Ishikawa (cell line): ENCODE results near the gene NRG3.

Source experiments
- CEBPB ChIP-seq: IDR thresholded peaks from 2 replicates; pipeline ENCODE4 v1.6.1; 2012
- CREB1 ChIP-seq: IDR thresholded peaks from 2 replicates; pipeline ENCODE4 v1.6.1; 2012; ENCODE audit warnings: low read depth
- EGR1 ChIP-seq: IDR thresholded peaks from 2 replicates; pipeline ENCODE4 v1.6.1; 2012
- EP300 ChIP-seq: IDR thresholded peaks from 2 replicates; pipeline ENCODE4 v1.6.1; 2012; ENCODE audit warnings: borderline replicate concordance
- FOXM1 ChIP-seq: IDR thresholded peaks from 2 replicates; pipeline ENCODE4 v1.6.1; 2012; ENCODE audit warnings: low read depth, borderline replicate concordance
- NFIC ChIP-seq: IDR thresholded peaks from 2 replicates; pipeline ENCODE4 v1.6.1; 2012
- RAD21 ChIP-seq: IDR thresholded peaks from 2 replicates; pipeline ENCODE4 v1.6.1; 2012; ENCODE audit warnings: low read depth
- REST ChIP-seq: IDR thresholded peaks from 2 replicates; pipeline ENCODE4 v1.6.1; 2012; ENCODE audit warnings: low read depth, mild to moderate bottlenecking
- TAF1 ChIP-seq: IDR thresholded peaks from 2 replicates; pipeline ENCODE4 v1.6.1; 2012; ENCODE audit warnings: low read depth, mild to moderate bottlenecking
- TCF12 ChIP-seq: IDR thresholded peaks from 2 replicates; pipeline ENCODE4 v1.6.1; 2012; ENCODE audit warnings: low read depth
- TEAD4 ChIP-seq: IDR thresholded peaks from 2 replicates; pipeline ENCODE4 v1.6.1; 2012
- YY1 ChIP-seq: IDR thresholded peaks from 2 replicates; pipeline ENCODE4 v1.6.1; 2012; ENCODE audit warnings: low read depth
- ZBTB7A ChIP-seq: IDR thresholded peaks from 2 replicates; pipeline ENCODE4 v1.6.1; 2012; ENCODE audit warnings: low read depth
- TF ChIP-seq, protein P1 (sequence below): IDR thresholded peaks from 2 replicates; pipeline ENCODE4 v1.6.1; 2012
- TF ChIP-seq, protein P2 (sequence below): IDR thresholded peaks from 2 replicates; pipeline ENCODE4 v1.6.1; 2012

Gene NRG3

GRCh38 chr10:82399850-82400249 lies 524.9 kb downstream of the NRG3 start:
- no peak for TF ChIP-seq TCF12
- no peak for TF ChIP-seq CEBPB
- no peak for TF ChIP-seq YY1
- TF ChIP-seq REST: no peak
- TF ChIP-seq, protein P1, sequence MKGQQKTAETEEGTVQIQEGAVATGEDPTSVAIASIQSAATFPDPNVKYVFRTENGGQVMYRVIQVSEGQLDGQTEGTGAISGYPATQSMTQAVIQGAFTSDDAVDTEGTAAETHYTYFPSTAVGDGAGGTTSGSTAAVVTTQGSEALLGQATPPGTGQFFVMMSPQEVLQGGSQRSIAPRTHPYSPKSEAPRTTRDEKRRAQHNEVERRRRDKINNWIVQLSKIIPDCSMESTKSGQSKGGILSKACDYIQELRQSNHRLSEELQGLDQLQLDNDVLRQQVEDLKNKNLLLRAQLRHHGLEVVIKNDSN: no peak
- no peak for TF ChIP-seq RAD21
- TF ChIP-seq TEAD4: no peak
- no peak for TF ChIP-seq NFIC
- no peak for TF ChIP-seq TAF1
- TF ChIP-seq ZBTB7A: no peak

DNA sequence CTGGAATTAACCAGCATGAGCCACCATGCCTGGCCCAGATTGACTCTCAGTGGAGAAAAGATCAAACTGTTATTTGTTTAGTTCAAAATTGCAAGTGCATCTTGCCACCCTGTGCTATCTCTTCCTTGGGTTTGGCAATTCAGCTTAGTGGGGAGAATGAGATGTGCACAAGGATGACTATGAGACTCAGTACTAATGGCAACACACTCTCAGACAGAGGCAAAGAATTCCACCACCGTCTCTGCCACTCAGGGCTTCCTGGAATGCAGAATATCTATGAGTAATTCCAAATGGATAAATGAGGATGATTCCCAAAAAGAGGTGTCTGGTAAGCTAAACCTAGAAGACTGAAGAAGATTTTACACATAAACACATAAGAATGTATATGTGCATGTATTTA lies 525.8 kb downstream of the NRG3 start:
- TF ChIP-seq, protein P2, sequence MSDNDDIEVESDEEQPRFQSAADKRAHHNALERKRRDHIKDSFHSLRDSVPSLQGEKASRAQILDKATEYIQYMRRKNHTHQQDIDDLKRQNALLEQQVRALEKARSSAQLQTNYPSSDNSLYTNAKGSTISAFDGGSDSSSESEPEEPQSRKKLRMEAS: no peak
- no peak for TF ChIP-seq EP300
- no peak for TF ChIP-seq RAD21
- no peak for TF ChIP-seq FOXM1
- no peak for TF ChIP-seq TAF1
- TF ChIP-seq TEAD4: no peak
- TF ChIP-seq, protein P1: no peak
- TF ChIP-seq TCF12: no peak
- TF ChIP-seq NFIC: no peak
- no peak for TF ChIP-seq REST

GRCh38 chr10:82402906-82403401 lies 528.0 kb downstream of the NRG3 start:
- TF ChIP-seq, protein P1: no peak
- TF ChIP-seq TCF12: no peak
- TF ChIP-seq FOXM1: no peak
- TF ChIP-seq CREB1: no peak
- no peak for TF ChIP-seq TEAD4
- no peak for TF ChIP-seq EP300
- no peak for TF ChIP-seq NFIC
- TF ChIP-seq TAF1: no peak
- TF ChIP-seq, protein P2: no peak
- TF ChIP-seq CEBPB: no peak
- no peak for TF ChIP-seq YY1
- no peak for TF ChIP-seq ZBTB7A
- TF ChIP-seq RAD21: no peak
- no peak for TF ChIP-seq REST
- no peak for TF ChIP-seq EGR1

DNA sequence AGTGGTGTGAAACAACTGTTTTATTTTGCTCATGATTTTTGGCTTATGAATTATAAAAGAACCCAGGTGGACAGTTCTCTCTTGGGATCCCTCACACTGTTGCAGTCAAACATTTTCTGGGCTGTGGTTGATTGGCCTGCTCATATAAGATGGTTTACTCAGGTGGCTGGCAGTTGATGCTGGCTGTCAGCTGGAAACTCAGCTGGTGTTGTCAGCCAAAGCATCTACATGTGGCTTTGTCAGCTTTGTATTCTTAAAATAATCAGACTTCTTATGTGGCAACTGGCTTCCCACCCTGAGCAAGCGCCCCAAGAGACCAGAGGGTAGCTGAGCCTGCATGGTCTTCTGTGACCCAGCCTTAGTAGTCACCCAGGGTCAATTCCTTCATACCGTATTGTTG lies 534.7 kb downstream of the NRG3 start:
- TF ChIP-seq EP300 (no peak), CREB1 (no peak), FOXM1 (no peak), TCF12 (no peak), NFIC (no peak), TAF1 (no peak), ZBTB7A (no peak), YY1 (no peak), TEAD4 (no peak)
- TF ChIP-seq, protein P2: no peak
